RCC 7860 (cell line): ENCODE data around the gene WNT2.
"Not testable (repeated sequence)": the region's sequence is repeated elsewhere in the genome, so short reads cannot be mapped to it uniquely, and the experiment has no call there.

Source experiments
- DNase-seq: peaks from one replicate; pipeline ENCODE4 v3.0.0-alpha.2; 2015; ENCODE audit warnings: low spot score
- FAIRE-seq: peaks from 2 replicates; lab custom pipeline; 2012; peaks lifted over from hg19 to GRCh38; lab: Jason Lieb, UNC

The WNT2 gene

DNA sequence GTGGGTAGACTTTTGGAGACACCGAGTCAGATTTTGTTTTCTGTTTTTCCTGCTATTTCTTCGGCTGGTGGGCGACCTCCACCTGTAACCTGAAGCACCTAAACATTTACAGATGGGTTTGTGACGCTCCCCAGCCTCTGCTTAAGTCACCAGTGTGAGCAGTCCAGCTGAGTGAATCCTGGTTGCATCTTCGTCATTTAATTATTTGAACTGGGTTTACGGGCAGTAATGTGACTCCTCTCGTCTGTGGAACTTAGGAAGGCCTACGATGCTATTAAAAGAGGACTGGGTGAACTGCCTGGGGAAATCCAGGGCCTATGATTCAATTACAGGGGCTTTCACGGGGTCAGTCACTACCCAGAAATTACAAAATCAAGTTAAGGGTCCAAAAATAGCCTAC is 52.5 kb downstream of the WNT2 start:
- FAIRE-seq (no peak), DNase-seq (no peak)

DNA sequence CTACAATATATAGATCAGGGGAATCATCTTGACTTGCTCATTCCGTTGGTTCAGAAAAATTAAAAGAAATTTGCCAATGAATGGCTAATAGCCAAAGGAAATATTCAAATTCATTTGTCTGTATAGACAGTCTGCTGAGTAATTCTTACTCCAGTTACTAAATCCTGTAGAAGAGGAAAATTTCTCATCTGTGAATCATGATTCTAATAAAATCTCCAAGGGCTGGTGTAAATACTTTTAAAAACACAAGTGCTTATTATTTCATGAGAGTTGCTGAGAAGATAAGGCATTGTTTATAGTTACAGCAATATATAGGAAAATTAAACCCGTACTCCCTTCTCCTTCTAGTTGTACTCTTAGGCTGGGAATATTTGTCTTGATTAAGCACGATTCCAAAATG is 53.0 kb downstream of the WNT2 start:
- DNase-seq (peak; percentile 65), FAIRE-seq (no peak)

DNA sequence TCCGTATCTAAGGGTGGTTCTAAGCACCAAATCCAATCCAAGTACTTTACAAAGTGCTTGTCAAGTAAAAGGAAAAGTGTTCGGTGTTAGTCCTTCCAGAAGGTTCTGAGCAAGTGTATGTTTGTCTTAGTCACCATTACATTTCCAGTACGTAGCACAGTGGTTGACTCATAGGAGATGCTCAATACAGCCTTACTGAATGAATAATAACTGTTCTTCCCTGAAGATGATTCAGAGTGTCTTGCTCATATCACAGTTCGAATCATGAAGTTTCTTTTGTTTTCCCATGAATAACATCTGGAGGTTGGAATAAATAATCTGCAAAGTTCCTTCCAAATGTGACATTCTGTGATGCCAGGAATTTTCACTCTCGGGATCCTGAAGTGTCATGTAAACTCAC is 53.4 kb downstream of the WNT2 start:
- DNase-seq = peak; percentile 94
- peak; percentile 95 for FAIRE-seq

DNA sequence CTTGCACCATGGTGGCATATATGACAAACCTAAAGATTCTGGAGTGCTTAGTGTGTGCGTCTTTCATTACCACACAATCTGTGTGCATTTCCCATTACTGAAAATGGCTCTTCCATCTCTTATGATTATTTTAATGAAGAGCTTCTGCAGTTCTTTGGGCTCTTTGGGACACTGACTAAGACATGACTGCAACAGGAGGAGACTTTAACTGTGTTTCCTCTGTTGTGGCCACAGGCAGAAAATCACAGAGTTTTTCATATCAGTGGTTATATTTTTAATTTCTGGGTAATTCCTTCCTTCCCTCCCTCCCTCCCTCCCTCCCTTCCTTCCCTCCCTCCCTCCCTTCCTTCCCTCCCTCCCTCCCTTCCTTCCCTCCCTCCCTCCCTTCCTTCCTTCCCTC is 58.1 kb downstream of the WNT2 start:
- no peak for FAIRE-seq

DNA sequence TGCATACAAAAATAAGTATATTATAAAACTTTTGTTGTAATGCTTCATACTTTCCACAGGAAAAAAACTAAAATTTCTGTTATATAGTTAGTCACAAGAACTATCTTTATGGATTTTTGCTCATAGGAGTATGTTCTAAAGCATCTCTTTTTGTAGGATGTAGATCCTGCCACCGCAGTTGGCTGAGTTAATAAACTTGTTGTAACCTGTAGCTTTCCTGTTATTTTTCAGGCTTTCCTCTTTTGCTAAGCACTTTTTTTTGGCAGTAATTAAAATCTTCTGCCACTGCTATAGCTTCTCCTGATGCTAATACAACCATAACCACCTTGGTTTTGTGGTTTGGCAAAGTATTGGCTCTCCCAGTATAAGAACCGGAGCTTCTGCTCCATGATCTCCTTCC is 60.3 kb downstream of the WNT2 start:
- DNase-seq = no peak
- no peak for FAIRE-seq

More for the DNA sequence above, 58.1 kb downstream of the WNT2 start:
- no peak for DNase-seq

DNA sequence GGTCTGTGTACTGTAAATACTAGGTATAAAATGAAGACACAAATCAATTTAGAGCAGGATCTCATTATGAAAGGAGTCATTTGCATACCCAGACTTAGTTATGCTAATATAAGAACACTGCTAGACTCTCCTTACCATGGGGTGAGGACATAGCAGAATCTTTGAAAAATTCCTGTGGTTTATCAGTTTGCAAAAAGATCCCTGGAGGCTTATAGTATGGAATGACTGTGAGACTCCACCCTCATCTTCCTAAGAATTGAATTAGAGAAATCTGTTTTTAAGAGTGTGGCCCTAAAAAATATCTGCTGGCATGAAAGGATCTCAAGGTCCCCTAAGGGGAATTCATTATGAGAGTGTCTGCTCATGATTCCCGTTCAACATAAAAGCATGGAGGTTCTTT is 63.2 kb downstream of the WNT2 start:
- DNase-seq (no peak), FAIRE-seq (no peak)

DNA sequence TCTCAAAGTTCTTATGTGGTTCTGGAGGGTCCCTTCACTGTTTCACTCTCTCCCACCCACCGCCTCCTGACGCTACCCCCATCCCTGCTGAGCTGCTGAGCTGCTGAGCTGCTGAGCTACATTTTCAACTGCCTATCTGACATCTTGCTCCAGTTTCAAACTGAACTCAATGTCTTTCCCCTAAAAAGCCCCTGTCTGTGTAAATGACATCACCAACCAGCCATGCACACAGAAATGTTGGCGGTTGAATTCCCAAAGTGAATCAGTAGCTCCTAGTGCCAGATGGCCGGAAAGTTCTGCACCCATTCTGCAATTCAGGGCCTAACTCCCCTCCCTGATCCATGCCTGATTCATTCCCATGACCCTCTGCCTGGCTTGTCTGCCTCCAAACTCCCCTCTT is 71.2 kb downstream of the WNT2 start:
- FAIRE-seq (no peak), DNase-seq (peak; percentile 65)

DNA sequence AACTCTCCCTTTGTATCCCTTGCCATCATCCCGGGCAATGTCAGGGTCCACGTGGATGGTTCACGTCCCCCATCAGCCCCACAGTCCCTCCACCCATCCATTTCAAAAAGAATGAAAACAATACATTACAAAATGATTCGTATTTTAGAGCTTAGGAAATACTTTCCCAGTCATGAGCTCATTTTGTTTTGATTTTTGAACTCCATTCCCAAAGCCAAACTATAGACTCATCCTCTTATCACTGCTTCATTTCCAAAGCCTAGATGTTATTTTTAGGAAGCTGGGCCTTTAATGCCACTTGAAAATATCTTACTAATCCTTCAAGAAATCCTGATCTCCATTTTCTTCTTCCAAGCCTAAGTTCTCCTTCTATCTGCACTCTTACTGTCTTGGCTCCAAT is 72.1 kb downstream of the WNT2 start:
- DNase-seq = no peak
- no peak for FAIRE-seq

DNA sequence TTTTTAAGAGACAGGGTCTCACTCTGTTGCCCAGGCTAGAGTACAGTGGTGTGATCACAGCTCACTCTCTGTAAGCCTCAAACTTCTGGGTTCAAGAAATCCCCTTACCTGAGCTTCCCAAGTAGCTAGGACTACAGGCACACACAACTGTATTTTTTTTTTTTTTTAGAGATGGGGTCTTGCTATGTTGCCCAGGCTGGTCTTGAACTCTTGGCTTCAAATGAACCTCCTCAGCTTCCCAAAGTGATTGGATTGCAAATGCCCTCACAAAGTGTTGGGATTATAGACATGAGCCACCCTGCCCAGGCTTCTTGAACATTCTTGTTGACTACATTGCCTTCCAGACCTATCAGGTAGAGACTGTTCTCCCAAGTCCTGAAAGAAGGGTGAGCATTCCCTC is 72.6 kb downstream of the WNT2 start:
- DNase-seq = no peak
- FAIRE-seq = no peak

DNA sequence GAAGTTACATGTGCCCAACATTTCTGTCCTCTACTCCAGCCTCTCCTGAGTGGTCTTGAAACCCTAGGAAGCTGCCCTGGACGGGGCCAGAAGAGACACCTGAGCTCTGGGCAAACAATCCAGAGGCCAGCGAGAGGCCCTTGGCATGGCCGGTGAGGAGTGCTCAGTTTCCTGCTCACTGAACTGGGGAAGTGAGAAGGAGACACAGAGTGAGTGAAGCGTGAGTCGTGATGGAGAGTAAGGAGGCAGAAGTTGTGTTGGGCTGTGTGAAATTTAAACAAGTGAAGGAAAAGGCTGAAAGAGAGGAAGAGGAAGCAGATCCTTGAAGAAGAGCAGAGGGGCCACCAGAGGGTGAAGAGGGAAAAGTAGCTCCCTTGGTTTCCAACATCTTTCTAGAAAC is 73.2 kb downstream of the WNT2 start:
- DNase-seq (peak; percentile 33), FAIRE-seq (no peak)

DNA sequence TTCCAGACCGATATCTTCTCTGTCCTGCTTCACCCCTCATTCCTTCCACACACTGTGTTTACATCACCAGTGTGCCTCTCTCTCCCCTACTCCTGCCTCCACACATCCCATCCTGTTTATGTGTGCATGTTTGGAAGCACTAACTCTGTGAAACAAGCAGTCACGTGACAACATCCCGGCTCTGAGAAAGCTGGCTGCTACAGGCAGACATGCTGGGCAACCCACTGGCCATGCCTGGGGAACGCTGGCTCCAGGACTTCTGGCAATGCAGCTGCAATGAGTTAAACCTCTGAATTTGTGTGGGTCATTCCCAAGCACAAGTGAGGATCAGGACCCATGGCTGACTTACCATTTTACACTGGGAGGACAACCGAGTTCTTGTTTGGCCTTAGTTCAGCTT is 74.0 kb downstream of the WNT2 start:
- FAIRE-seq (no peak), DNase-seq (no peak)

DNA sequence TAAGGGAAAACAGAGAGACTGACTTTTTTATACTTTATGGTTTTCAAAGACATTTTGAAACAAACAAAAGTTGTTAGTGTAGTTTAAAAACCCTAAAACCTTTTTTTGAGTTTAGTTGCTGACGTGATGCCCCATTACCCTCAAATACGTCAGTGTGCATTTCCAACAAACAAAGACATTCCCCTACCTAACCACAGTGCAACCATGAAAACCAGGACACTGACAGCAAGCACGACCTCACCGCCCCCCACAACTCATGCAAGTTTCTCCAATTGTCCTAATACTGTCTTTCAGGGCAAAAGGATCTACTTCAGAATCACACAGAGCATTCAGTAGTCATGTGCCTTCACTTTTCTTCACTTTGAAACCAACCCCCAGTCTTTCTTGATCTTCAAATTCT is 75.0 kb downstream of the WNT2 start:
- DNase-seq = no peak
- FAIRE-seq = no peak

DNA sequence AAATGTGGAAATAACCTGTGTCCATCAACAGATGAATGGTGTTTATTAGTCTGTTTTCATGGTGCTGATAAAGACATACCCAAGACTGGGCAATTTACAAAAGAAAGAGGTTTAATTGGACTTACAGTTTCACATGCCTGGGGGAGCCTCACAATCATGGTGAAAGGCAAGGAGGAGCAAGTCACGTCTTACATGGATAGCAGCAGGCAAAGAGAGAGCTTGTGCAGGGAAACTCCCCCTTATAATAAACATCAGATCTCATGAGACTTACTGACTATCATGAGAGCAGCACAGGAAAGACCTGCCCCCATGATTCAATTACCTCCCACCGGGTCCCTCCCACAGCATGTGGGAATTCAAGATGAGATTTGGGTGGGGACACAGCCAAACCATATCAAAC is 77.2 kb downstream of the WNT2 start:
- not testable (repeated sequence) for FAIRE-seq, DNase-seq

DNA sequence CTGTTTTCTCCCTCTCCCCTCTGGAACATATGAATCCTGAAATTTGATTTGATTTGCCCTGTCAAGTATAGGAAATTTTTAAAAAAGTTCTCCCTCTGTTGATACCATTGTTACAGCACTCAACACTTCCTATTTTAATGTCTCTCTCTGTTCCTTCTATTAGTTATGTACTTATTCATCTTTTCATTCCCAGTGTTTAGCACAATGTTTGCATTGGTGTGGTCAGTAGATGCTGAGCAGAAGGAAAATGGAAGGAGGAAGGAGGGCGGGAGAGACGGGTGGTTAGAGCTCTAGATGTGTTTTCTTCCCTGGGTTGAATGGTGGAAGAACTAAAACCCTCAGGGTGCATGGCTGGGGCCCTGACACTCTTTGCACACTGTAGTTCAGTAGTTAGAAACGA is 79.5 kb downstream of the WNT2 start:
- FAIRE-seq (no peak), DNase-seq (no peak)

DNA sequence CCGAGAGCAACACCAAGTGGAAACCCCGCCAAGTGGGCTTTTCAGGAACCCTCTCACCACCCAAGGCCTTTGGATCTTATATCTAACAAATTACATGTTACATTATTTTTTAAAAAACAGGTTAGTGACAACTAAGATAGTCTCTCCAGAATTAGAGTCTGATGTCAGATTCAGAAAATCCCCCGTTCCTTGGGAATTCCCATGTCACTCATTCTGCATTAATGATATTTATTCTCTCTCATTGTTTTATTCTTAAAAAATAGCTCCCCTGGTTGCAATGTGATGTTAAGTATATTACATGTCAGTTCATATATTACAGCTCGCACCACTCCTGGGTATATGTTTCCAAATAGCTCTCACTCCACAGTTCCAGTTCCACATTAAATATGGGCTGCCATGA is 81.8 kb downstream of the WNT2 start:
- FAIRE-seq = no peak
- DNase-seq = no peak

DNA sequence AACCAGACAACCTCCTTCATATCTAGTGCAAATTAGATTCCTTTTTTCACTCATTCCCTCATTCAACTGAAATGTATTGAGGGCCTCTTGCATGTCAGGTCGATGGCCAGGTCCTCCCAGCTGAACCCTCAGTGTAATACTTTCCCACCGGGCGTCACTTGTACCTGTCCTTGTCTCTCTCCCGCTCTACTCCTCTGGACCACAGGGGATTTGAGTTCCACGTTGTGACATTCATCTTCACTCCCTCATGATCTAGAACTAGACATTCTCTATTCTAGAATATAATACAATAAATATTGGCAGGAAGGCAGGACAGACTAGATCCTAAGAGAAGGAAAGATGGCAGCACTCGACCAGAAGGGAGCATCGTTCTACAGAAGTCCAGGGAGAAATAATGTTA is 83.9 kb downstream of the WNT2 start:
- FAIRE-seq = no peak

DNA sequence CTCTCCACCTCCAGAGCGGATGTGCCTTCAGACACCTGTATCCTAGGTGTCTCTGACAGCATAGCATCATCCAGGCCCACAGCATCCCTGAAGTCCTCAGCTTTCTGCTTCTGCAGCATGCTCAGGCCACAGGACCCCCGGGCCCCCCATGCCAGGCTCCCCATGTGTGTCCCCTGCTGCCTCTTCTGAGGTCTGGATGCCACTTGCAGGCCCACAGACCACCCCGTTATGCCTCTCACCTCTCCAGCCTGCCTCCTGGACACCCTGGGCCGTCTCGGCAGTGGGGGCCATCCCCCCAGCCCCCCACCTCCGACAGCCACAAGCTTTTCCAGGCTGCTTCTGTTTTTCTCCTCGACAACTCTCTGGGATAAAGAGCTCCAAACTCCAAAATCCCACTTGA is 84.4 kb downstream of the WNT2 start:
- DNase-seq = no peak
- FAIRE-seq = no peak

More for the DNA sequence above, 83.9 kb downstream of the WNT2 start:
- DNase-seq = no peak

DNA sequence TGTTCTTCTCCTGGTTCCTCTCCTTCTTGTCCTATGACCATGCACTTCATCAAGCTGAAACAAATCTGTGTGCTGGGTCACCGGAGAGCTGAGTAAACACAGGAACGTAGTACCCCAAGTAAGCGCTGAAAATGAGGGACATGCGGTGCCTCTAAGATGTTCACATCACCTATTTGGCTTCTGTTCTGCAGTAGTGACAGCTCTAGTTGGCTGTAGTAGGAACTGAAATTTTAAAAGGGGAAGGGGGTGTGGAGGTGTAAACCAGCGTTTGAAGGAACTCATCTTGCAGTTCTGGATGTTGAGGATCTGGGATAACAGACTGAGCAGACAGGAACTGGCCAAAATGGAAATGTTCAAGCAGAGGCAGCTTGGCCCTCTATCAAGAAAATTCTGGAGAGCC is 85.2 kb downstream of the WNT2 start:
- FAIRE-seq = no peak
- no peak for DNase-seq

DNA sequence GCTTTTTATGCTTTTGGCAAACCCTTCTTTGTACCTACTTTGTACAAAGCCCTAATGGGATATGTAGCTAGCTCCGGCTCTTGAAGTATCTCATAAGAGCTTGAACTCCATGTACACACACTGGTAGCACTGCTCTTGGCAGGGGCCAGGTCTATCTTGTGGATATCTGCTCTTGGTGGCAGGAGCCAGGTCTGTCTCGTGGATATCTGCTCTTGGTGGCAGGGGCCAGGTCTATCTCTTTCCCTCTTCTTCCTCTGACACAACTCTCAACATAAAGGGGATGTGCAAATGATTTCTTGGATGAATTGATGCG is 91.9 kb downstream of the WNT2 start:
- FAIRE-seq = no peak
- DNase-seq = no peak

DNA sequence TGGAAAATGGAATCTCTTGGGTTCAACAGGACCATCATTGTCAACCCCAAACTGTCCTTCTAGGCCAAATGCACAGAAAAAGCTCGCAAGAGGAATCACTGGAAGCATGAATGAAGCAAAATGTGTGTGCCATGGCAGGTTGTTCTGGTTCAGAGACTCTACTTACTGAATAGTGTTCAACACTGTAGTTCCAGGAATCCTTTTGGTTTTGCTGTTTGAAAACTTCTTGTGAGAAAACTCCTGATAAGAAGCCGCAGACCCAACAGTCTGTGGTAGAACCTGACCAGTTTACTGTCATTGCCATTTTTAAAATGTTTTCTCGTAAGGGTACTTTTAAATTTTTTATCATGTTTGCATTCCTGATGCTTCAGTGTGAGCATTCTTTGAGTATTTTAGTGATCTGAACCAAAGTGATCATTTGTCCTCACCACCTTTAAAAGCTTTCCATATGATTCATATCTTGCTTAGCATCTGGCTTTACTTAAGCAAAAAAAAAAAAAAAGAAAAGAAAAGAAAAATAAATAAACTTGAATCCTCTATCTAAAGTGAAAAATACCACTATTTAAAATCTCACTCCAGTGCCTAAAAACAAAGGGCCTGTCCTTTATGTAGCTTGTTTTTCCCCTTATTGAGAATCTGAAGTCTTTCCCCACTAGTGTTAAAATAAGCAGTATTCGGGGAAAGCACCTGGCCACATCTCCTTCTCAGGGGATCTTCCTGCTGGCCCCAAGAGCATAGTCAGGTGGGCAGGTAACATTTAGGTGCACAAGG is 92.4 kb downstream of the WNT2 start:
- DNase-seq (no peak), FAIRE-seq (no peak)

DNA sequence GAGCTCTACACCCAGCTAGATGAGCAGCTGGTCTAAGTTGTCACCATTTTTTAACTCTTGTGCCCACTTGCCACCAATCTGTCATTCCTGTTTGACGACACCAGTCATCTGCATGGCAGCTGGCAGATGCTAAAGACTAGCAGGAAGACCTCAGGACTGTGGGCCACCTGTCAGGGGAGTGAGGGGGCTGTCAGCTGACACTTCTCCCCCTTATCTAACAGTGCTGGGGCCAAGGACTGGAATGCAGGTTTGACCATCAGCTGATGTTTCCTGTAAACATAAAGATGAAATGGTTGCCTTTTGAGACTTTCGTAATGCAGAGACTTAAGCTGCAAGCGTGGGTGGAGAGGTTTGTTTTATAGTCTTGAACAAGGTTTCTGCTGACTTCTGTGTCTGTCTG is 93.5 kb downstream of the WNT2 start:
- no peak for DNase-seq
- no peak for FAIRE-seq

DNA sequence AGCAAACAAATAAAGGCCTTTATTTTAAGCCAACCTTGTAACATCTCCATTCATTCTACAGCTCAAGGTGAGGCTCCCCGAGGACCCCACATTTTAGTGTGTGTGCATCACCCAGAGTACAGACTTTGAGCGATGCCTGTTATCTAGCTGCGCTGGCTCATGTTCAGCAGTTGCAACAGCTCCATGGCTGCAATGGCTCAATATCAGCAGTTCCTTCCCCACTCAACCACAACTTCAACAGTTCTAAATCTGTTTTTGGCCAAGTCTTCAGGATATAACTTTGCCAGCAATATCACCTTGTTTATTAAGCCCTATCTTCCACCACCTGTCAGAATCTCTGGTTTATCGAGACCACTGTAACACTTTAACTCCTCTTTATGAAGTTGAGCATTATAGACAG is 95.8 kb downstream of the WNT2 start:
- DNase-seq = no peak
- no peak for FAIRE-seq

DNA sequence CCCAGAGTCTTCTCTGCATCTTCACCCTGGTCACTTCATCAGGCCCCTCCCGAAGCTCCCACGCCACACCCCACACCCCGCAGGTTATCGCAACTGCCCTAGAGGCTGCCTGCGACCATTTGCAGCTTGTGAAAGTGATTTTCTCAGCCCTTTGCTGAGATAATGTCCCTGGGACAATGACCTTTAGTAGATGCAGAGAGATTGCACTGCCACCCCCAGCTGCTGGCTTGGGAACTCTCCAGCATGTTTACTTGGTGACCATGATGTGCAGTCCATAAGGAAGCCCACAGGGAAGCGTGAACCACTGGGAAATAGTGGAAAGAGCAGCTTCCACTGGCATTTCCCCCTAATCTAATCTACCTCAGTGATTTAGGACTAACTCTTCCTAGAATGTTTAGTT is 97.3 kb downstream of the WNT2 start:
- FAIRE-seq = no peak
- DNase-seq = no peak
